Midbrain (tissue), 1 donor: ENCODE measurements around the gene ZNF143.
"Not testable (repeated sequence)": the region's sequence is repeated elsewhere in the genome, so short reads cannot be mapped to it uniquely, and the experiment has no call there.

Experiments used
- DNase-seq: peaks from one replicate; lab custom pipeline; 2025; lab: John Stamatoyannopoulos, UW

ZNF143 gene

DNA sequence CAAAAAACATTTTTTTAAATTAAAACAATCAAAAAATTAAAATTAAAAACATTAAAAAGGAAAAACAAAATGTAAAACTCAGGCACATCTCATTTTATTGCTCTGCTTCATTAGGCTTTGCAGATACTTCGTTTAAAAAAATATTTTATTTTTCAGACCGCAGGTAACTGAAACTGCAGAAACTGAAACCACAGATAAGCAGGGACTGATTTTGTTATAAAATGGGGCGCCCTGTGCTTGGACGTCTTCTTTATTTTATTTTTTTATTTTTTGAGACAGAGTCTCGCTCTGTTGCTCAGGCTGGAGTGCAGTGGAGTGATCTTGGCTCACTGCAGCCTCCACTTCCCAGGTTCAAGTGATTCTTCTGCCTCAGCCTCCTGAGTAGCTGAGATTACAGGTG, 88.4 kb downstream of the ZNF143 start:
- DNase-seq = not testable (repeated sequence)

DNA sequence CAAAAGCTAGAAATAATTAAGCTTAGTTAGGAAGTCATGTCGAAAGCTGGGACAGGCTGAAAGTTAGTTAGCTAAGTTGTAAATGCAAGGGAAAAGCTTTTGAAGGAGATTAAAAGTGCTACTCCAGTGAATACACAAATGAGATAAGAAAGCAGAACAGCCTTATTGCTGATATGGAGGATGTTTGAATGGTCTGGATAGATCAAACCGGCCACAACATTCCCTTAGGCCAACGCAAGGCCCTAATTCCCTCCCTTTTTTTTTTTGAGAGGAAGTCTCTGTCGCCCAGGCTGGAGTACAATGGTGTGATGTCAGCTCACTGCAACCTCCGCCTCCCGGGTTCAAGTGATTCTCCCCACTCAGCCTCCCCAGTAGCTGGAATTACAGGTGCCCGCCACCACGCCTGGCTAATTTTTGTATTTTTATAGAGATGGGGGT, 89.4 kb downstream of the ZNF143 start:
- DNase-seq = no peak

DNA sequence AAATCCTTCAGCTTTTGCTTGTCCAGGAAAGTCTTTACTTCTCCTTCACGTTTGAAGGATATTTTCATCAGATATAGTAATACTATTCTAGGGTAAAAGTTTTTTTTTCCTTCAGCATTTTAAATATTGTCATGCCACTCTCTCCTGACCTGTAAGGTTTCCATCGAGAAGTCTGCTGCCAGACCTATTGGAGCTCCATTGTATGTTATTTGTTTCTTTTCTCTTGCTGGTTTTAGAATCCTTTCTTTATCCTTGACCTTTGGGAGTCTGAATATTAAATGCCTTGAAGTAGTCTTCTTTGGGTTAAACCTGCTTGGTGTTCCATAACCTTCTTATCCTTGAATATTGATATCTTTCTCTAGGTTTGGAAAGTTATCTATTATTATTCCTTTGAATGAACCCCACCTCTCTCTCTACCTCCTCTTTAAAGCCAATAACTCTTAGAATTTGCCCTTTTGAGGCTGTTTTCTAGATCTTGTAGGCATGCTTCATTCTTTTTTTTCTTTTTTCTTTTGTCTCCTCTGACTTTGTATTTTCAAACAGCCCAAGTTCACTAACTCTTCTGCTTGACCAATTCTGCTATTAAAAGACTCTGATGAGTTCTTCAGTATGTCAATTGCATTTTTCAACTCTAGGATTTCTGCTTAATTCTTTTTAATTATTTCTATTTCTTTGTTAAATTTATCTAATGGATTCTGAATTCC, 100.6 kb downstream of the ZNF143 start:
- no peak for DNase-seq

DNA sequence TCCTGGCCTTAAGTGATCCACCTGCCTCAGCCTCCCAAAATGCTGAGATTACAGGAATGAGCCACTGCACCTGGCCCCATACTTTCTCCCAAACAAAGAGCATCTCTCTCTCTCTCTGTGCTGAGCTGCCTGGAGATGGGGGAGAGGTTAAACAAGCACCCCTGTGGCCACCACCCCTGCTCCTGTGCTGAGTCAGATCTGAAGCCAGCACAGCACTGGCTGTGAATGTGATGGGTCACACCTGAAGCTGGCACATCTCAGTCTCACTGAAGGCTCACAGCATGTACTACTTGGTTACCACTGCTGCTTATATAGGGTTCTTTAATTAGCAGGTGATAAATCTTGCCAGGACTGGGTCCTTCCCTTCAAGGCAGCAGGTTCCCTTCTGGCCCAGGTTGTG, 101.9 kb downstream of the ZNF143 start:
- DNase-seq = no peak

DNA sequence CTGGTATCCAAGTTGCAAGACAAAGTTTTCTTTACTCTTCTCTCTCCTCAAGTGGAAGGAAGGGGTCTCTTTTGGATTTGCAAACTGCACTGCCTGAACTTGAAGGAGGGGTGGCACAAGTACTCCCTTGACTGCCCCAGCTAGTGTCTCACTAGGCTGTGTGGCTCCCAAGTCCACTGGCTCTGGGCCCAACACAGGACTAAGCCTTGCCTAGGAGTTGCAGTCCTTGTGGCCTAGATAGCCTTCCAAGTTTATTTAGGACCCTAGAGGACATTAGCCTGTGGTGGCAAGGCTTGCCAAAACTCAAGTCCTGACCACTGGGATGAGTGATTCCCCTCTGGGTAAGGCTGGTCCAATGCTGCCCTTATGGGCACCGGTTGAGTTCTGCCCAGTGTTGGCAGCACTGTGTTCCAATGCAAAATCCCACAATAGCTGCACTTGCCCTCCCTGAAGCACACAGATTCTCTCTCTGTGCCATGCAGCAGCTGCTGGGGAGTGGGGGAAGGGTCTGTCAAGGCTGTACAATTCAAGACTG, 102.5 kb downstream of the ZNF143 start:
- DNase-seq = no peak

DNA sequence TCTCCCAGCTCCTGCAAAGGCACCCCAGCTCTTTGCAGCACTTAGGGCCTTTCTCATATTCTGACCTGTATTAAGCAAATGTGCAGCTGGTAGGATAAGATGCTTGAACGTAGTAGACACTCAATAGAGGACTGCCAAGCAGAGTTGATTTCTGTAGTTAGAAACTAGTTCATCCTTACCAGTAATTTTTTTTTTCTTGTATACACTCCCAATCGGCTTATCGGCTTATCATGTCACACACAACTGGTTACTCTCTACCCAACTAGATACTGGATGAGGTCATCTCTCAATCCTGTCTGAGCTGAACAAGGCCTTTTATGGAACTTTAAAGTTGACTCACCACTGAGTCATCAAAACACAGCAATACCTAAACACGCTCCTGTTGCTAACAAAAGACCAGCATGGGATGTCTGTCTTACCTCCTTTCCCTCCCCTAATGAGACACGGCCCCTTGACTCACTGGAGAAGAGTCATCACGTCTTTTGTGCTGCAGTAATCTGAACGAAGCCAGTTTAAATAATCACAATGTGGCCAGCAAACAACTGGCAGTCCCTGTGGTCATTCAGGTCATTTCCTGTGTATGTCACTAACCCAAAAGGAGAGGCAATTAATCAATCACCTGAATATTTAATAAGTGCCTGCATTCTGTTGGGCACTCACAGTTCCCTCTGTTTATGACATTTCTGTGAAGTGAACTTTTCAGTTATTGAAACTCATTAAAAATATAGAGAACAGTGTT, 105.2 kb downstream of the ZNF143 start:
- no peak for DNase-seq

DNA sequence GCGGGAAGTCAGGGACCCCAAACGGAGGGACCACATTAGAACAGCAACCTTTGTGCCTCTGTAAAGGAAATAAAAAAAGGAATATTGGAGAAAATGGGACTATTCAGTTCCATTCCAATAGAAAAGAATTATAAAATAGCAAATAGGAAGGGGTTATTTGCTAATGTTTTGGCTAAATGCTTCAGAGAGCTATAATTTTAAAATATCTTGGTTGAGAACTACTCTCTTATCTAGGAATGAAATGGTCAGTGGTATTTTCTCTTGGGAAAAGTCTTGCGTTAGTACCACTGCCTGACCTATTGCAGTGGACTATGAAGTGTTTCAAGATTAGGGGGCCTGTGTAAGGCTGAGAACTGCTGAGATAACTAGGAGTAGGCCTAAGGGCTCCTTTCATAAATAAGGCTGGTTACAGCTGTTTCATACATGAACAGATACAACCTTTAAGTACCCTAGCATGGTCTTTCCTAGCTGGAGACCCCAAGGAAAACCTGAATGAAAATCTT, 105.8 kb downstream of the ZNF143 start:
- DNase-seq = no peak

DNA sequence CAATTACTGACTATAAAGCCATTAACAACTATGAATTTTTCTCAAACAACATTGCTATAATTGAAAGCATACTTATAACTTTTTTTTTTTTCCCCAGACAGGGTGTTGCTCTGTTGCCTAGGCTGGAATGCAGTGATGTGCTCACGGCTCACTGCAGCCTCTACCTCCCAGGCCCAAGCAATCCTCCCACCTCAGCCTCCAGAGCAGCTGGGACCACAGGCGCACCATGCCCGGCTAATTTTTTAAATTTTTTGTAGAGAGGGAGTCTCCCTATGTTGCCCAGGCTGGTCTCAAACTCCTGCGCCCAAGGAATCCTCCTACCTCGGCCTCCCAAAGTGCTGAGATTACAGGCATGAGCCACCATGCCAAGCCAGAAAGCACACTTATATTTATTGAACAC, 106.6 kb downstream of the ZNF143 start:
- DNase-seq = no peak

DNA sequence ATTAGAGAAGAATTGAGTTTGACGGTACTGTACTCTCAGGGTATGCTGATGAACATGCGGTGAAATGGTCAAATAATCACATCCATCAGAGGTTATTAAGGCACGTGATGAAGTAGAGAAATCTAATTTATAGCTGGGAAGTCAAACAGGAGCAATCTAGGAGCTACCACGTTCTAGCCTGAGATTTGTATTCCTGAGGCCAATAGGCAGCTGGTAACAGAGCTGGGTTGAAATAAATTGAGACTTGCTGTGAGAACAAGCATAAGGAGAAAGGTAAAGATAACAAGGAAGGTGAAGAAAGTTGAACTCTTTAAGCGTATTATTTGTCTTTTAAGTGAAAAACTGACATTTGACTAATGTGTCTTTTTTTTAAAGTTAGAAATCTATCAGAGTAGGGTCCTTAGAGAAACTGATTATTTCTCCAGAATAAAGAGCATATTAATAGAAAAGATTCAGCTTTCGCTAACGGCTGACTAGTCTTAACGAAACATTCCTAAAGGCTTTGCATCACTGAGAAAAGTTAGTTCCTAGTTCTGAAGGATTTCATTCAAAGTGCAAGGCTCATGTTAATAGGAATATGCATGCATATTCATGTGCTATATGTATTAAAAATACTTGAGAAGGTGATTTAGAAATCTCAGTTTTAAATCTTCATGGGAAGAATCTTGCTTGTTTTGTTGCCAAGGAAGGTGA, 107.5 kb downstream of the ZNF143 start:
- no peak for DNase-seq

DNA sequence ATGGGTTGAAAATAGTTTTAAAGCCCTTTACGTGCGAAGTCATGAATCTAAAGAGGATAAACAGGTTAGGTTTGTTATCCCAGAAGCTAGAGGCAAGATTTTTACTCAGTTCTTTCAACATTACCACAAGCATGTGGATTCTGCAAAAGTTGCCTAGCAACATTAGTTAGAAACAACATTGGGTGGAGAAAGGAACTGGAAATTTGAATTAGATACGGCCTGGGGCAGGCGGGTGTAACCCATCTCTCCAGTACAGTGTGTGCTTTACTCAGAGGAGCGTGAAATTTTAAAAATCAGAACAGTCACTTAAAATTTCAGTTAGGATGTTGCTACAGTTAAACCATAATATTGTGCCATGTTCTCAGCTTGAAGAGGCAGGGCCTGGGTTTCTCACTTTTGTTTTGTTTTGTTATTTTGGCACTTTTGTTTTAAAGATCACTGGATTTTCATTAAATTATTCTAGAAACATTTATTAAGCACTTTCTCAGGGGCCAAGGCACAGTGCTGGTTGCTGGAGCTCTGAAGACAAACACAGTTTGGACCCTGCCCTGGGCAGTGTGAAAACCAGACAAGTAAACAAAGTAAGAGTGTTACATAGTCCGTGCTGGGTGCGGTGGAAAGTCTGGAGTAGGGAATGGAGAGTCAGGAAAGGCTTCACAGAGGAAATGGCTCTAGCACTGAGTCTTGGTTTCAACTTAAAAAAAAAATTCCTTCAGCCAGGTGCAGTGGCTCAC, 108.2 kb downstream of the ZNF143 start:
- DNase-seq = peak; percentile 13

DNA sequence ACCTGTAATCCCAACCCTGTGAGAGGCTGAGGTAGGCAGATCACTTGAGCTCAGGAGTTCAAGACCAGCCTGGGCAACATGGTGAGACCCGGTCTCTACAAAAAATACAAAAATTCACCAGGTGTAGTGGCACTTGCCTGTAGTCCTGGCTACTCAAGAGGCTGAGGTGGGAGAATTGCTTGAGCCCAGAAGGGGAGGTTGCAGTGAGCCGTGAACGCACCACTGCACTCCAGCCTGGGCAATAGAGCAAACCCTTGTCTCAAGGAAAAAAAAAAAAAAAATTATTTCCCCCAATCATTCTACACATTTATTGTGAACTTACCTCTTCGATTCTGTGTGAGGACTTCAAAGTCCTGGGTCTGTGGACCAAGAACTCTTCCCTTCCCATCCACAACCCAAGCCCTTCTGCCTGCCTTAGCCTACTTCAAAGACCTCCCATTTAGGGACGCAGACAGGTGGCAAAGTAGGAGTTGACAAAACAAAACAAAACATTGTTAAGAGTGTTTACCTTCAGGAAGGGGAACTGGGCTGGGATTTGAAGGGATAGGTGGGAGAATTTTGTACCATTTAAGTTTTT, 108.9 kb downstream of the ZNF143 start:
- no peak for DNase-seq

DNA sequence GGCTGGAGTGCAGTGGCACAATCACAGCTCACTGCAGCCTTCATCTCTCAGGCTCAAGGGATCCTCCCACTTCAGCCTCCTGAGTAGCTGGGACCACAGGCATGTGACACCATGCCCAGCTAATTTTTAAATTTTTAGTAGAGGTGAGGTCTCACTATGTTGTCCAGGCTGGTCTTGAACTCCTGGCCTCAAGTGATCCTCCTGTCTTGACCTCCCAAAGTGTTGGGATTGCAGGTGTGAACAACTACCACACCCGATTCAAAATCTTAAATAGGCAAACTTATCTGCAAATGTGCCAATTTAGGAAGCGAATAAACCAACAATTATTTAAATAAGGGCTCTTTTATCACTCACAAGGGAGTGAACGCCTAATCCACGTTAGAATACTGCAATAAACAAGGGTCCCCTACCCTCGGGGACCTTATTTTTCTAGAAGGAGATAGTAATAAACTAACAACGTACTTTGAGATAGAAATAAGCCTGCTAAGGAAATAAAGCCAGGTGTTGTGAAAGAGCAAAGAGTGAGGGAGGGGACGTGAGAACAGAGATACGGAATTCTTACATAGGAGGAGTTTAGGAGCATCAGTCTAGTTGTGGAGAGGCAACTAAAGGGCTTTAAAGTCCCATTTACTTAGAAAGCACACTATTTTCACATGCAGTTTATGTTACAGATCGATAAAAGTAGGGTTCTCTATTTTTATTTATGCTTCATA, 109.7 kb downstream of the ZNF143 start:
- no peak for DNase-seq

DNA sequence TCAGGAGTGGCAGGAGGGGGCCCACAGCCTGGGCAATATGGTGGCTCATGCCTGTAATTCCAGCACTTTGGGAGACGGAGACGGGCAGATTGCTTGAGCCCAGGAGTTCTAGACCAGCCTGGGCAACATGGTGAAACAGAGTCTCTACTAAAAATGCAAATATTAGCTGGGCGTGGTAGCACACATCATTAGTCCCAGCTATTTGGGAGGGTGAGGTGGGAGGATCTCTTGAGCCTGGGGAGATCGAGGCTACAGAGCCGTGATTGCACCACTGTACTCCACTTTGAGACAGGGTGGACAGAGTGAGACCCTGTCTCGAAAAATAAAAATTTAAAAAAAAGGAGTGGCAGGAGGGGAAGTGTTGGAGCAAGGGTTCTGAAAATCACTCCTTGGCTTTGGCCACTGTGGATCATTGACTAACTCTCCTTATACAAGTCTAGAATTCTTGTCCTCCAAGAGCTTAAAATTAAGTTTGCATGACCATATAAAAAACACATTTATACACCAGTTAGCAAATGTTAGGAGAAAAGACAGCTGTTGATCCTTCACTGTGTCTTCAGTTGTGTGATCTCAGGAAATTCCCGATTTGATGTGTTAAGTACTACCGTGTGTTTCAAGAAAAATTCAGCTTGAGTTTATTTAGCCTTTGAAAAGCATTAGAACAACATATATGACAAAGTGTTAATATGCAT, 110.4 kb downstream of the ZNF143 start:
- DNase-seq = no peak

DNA sequence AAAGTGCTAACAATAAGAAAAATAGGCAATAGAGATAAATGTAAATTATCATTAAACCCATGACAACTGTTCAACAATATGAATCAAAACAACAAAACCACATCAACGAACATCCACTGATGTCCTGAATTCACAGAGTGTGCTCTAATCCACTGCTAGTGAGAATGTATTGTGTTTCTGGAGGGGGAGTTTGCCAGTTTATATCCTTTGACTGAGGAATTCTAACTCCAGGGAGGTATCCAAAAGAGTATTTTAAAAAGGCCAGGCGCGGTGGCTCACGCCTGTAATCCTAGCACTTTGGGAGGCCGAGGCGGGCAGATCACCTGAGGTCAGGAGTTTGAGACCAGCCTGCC, 110.9 kb downstream of the ZNF143 start:
- no peak for DNase-seq

DNA sequence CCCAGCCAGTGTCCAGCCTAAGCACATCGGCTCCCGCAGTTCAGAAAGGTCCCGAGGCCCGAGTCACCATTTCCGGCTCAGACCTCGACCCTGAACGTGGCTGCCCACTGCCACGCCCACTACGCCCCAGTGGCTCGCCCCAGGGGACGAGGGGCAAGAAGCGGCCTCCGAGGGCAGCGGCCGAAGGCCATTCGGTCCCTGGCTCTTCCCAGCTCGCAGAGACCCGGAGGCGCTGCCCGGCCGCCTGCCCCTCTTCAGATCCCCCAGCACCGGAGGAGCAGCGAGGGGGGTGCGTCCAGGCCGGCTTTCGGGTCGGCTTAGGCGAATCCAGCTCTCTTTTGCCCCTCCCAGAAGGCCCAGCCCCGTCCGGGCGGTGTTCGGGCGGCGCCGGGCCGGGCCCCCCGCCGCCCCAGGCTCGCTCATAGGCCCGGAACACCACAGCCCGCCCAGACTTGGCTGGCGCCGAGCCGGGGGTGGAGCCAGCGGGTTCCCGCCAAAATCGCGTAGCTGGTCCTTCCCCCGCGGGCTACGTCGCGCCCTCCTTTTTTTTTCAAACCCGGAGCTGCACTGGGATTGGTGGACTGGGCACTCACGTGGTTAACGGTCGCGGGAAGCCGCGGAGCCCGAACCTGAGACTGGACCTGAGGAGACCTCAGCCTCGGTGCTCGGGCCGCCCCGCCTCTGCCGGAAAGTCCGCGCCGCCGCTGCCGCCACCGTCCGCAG, 112.4 kb downstream of the ZNF143 start, which contains the start of gene WEE1:
WEE1 (plus strand) TSS at position 619 of the 723 bp plus-strand sequence. CDS start 264 bp downstream, outside the sequence.
- peak; percentile 97 for DNase-seq

DNA sequence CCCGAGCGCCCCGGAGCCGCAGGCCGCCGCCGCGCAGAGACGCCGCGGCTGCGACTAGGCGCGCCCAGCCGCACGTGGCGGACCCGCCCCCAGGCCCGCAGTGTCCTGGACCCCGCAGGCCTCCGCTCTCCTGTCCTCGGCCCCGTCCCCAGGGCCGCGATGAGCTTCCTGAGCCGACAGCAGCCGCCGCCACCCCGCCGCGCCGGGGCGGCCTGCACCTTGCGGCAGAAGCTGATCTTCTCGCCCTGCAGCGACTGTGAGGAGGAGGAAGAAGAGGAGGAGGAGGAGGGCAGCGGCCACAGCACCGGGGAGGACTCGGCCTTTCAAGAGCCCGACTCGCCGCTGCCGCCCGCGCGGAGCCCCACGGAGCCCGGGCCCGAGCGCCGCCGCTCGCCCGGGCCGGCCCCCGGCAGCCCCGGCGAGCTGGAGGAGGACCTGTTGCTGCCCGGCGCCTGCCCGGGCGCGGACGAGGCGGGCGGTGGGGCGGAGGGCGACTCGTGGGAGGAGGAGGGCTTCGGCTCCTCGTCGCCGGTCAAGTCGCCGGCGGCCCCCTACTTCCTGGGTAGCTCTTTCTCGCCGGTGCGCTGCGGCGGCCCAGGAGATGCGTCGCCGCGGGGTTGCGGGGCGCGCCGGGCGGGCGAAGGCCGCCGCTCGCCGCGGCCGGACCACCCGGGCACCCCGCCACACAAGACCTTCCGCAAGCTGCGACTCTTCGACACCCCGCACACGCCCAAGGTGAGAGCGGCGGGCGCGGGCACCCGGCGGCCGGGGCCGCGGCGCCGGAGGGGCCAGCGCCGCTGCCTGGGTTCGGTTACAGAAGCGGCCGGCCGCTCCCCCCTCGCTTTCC, 113.2 kb downstream of the ZNF143 start:
- DNase-seq = no peak

DNA sequence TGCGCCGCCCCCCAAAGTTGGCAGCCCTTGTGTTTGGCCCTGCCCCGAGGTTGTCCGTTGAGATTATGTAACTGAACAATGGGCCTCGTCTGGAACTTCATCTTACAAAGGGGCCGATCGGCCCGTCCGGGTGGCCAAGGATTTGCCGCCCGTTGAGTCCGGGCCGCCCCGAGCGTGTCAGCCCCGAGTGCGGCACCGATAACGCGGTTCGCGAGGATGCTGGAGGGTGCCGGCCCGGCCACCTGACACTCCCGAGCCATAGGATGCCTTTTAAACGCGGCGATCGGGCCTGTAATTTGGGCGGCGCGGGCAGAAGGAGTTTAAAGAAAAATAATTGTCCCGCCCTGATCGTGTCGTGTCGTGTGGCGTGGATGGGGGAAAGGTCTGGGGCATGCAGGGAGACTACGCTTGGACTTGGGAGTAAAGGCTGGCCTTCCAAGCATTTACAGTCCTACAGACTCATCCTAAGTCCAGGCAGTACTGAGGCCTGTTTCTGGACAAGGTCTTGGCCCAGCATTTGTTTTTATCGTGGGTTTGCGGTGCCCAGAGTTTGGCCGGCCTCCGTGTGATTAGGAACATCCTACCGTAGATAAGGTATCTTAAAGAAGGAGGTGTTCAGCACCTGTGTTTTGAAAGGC, 113.9 kb downstream of the ZNF143 start:
- DNase-seq = no peak
